Amniotic epithelial cell (primary cell): Measurements from ENCODE around the gene DBNDD1.

Experiments used
- DNase-seq: peaks from one replicate; pipeline ENCODE4 v3.0.0-alpha.2; 2010; ENCODE audit warnings: low read depth

DBNDD1 gene

GRCh38 chr16:90035902-90036301, 16.6 kb upstream of the DBNDD1 start:
- no peak for DNase-seq

GRCh38 chr16:90034504-90034903, 15.2 kb upstream of the DBNDD1 start:
- no peak for DNase-seq

DNA sequence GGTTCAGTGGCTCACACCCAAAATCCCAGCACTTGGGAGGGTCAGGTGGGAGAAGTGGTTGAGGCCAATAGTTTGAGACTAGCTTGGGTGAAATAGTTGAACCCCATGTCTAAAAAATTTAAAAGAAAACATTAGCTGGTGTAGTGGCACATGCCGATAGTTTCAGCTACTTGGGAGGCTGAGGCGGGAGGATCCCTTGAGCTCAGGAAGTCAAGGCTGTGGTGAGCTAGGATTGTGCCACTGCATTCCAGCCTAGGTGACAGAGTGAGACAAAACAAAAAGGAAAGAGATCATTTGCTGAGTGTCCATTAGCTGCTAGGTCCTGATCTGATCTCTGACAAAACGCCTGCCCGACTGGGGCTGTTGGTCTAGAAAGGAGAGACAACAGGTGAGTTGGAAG, 14.1 kb upstream of the DBNDD1 start:
- DNase-seq = no peak

GRCh38 chr16:90032674-90033331, 13.5 kb upstream of the DBNDD1 start:
- peak; percentile 43 for DNase-seq

GRCh38 chr16:90031931-90032673, 12.8 kb upstream of the DBNDD1 start:
- DNase-seq = peak; percentile 59

- no peak for DNase-seq
Observed at GRCh38 chr16:90031186-90031930, 12.1 kb upstream of the DBNDD1 start.

DNA sequence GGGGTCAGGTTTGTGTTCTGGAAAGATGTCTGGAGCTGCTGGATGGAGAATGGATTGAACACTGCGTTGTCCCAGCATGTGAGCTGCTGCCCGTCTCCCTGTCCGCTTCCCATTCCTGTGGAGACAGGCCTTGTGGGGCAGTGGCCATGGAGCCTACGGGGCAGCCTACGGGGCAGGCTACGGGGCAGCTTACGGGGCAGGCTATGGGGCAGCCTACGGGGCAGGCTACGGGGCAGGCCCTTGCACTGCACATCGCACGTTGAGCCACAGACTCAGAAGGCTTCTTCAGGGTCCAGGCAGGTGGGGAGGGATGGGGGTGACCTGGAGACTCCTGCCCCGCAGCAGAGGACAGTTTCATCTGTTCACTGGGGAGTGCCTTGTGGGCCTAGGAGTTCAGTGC, 9.7 kb upstream of the DBNDD1 start:
- no peak for DNase-seq

DNA sequence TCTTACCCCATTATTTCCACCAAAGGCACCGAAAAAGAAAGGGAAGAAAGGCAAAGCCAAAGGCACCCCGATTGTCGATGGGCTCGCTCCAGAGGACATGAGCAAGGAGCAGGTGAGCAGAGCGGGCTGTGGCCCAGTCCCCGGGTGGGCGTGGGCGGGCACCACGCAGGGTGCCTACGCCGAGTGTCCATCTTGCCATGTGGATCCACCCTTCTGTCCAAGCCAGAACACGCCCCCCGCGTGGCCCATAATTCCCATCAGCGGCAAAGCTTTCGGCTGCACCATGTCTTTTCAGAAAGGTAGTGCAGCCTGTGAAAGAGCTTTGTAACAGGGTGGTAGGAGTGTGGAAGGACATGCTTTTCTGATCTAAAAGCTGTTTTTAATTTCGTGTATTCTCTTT, 8.4 kb upstream of the DBNDD1 start:
- DNase-seq = no peak

- no peak for DNase-seq
Observed at GRCh38 chr16:90026135-90026534, 6.9 kb upstream of the DBNDD1 start.

DNA sequence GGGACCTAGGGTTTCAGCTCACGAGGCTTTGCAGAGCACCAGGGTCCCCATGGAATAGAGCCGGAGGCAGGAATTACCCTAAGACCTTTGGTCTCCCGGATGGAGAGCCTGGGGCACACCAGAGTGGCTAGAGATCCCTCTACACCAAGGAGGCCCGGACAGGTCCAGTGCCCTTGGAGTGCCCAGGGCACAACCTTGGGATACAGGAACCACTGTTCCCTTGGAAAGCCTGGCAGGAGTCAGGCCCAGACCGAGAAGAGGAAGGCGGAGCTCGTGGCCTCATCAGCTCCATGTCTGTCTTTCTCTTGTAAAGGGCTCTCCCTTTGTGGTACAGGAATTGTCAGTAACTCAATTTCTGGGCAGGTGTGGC, 3.8 kb upstream of the DBNDD1 start:
- no peak for DNase-seq

GRCh38 chr16:90022209-90023077, 3.2 kb upstream of the DBNDD1 start:
- DNase-seq = peak; percentile 75

DNA sequence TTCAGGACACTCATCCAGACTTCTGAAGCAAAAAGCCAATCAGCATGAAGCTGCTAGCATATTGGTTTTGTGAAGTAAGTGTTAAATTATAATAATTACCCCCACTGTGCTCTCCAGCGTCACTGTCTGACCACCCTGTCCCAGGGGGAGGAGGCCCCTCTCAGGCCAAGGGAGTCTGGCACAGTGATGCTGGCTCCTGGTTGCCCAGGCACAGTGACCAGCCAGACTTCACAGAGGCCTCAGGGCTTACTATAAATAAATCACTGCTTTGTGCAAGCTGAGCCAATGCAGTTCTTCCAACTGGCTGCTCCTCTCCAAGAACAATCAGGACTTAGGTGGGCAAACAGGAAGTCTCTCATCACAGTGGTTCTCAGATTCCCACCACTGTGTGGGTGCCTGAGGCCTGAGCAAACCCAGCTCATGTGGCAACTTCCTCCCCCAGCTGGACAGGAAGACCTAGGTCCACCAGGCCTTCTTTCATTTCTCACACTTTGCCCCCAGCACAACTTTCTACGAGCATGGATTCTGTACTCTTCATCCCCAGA, 1.7 kb upstream of the DBNDD1 start:
- peak; percentile 22 for DNase-seq

DNA sequence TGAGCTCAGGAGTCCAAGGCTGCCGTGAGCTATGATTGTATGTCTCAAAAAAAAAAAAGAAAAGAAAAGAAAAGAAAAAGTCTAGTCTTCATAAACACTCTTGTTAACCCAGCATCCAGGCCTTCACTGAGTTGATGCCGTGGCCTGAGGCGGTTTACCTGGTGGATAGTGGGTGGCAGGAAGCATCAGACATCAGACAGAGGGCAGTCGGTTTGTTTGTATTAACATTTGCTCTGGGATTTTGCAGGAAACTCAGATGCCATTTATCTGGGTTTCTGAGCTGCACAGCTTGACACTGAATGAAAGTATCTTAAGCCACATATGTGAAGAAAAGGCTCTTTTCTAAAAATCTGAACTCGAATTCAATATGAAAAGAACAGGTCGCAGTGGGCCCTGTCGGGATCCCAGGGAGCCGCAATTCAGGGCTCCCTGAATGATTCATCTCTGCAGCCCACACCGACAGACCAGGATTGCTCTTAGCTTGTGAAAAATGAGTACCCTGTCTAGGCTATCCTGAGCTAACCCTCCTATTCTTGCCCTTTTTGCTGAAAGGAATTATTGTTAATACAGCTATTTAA, 1.1 kb upstream of the DBNDD1 start:
- DNase-seq = no peak

- DNase-seq = peak; percentile 78
Observed at GRCh38 chr16:90019543-90020259, 445 bp upstream of the DBNDD1 start.

GRCh38 chr16:90018297-90018651, 982 bp downstream of the DBNDD1 start:
- DNase-seq = no peak

- no peak for DNase-seq
Observed at GRCh38 chr16:90016339-90016950, 2.8 kb downstream of the DBNDD1 start.

DNA sequence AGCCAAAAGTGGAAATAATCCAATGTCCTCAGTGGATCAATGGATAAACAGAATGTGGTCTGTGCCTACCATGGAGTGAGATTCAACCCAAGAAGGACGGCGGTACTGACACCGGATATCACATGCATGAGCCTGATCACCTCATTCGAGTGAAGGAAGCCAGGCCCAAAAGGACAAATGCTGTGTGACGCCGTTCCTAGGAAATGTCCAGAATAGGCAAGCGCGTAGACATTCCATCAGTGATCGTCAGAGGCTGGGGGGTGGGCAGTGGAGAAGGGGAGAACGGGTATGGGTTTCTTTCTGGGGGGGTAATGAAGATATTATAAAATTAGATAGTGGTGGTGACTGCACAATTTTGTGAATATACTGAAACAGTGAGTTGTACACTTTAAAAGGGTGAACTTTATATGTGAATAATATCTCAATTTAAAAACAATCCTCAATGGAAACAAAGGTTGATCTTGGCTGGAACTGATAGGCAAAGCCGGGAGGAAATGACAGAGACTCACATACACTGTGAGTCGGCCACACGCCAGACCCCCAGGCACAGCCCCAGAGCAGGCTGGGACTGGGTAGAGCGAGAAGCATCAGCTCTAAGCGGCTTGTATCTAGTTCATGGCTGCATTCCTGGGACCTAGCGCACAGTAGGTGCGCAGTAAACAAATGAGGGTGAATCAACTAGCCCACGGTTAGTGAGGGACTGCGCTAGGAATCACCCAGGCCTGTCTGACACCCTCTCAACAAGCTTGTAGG, 3.5 kb downstream of the DBNDD1 start:
- DNase-seq = no peak

- no peak for DNase-seq
Observed at GRCh38 chr16:90012991-90013745, 6.1 kb downstream of the DBNDD1 start.

DNA sequence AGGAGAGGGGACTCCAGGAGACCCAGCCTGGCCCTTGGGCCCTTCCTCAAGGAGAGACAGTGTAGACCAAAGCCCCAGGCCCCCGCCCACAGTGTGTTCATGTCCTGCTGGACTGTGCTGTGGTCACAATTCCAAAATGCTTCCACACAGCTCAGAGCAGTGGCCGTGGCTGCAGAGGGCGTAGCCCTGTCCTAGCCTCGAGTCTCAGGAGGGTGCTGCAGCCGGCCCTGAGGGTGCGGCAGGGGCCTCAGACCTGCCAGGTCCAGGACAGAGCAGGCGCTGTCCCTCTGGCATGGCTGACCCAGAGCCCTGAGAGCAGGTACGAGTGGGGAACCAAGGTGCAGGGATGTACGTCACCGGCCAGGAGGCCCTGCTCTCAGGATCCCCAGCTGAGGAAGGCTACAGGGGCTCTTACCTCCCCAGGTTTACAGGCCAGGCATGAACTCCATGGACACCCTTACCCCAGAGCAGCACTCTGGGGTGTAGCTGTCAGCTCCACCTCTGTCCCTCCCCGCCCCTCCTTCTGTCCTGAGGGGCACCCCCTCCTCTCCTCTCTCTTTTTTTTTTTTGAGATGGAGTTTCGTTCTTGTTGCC, 7.3 kb downstream of the DBNDD1 start:
- DNase-seq = no peak
